ENCODE data around the gene MOGAT3. TPM values are rescaled to one million over a fixed set of nuclear protein-coding genes. Genes with fewer than 3 reads are reported as not detected.

MOGAT3 gene
- total and polyA plus RNA-seq, 4 donors, result 0.12 TPM; not detected in 3

- 73% methylated on average over 15 of the region's 21 CpGs for WGBS (ENCODE audit: insufficient coverage)
- peaks cover 31% of the 10 kb centered on the region for H3K27me3 ChIP-seq (ENCODE audit: control insufficient read depth, insufficient read depth, low read length)
- H3K27ac ChIP-seq (ENCODE audit: low read depth, low read length), result no peak overlapping the region
- H3K4me3 ChIP-seq (ENCODE audit: low read depth, low read length), result no peak overlapping the region
- DNase-seq (ENCODE audit: low read depth in 4 of 6, low spot score in 6 of 6), result no peak
- no peaks in the 10 kb centered on the region for H3K36me3 ChIP-seq (ENCODE audit: control insufficient read depth, insufficient read depth, low read length)
- H3K9me3 ChIP-seq (ENCODE audit: control insufficient read depth, insufficient read depth, low read length), result no peaks in the 10 kb centered on the region
- H3K4me1 ChIP-seq (ENCODE audit: control insufficient read depth, insufficient read depth, low read length), result peaks cover 10% of the 10 kb centered on the region
Observed at GRCh38 chr7:101197991-101198390, 2.8 kb downstream of the MOGAT3 start.

GRCh38 chr7:101195884-101196283 is 5.0 kb downstream of the MOGAT3 start:
- Histone ChIP-seq H3K27ac (ENCODE audit: low read depth, low read length) (no peak overlapping the region), H3K36me3 (ENCODE audit: control insufficient read depth, insufficient read depth, low read length) (no peaks in the 10 kb centered on the region), H3K9me3 (ENCODE audit: control insufficient read depth, insufficient read depth, low read length) (no peaks in the 10 kb centered on the region), H3K4me1 (ENCODE audit: control insufficient read depth, insufficient read depth, low read length) (peaks cover 3% of the 10 kb centered on the region), H3K27me3 (ENCODE audit: control insufficient read depth, insufficient read depth, low read length) (peaks cover 10% of the 10 kb centered on the region), H3K4me3 (ENCODE audit: low read depth, low read length) (no peak overlapping the region)
- 80% methylated on average over 17 of the region's 17 CpGs for WGBS (ENCODE audit: insufficient coverage)
- DNase-seq (ENCODE audit: low read depth in 4 of 6, low spot score in 6 of 6), result no peak

DNA sequence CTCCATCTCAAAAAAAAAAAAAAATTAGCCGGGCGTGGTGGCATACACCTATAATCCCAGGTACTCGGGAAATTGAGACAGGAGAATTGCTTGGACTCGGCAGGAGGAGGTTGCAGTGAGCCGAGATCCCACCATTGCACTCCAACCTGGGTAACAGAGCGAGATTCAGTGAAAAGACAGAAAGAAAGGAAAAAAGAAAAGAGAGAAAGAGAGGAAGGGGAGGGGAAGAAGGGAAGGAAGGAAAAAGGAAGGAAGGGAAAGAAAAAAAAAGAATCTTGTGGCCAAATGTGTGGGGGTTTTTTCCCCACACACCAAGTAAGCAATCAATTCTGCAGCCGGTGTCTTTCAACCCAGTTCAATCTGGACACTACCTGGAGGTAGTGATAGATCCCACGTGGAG is 11.7 kb downstream of the MOGAT3 start:
- no peak overlapping the region for H3K4me3 ChIP-seq (ENCODE audit: low read depth, low read length)
- peaks cover 3% of the 10 kb centered on the region for H3K4me1 ChIP-seq (ENCODE audit: control insufficient read depth, insufficient read depth, low read length)
- H3K9me3 ChIP-seq (ENCODE audit: control insufficient read depth, insufficient read depth, low read length), result no peaks in the 10 kb centered on the region
- 60% methylated on average over 2 of the region's 8 CpGs for WGBS (ENCODE audit: insufficient coverage)
- no peaks in the 10 kb centered on the region for H3K27me3 ChIP-seq (ENCODE audit: control insufficient read depth, insufficient read depth, low read length)
- no peak overlapping the region for H3K27ac ChIP-seq (ENCODE audit: low read depth, low read length)
- H3K36me3 ChIP-seq (ENCODE audit: control insufficient read depth, insufficient read depth, low read length), result no peaks in the 10 kb centered on the region
- no peak for DNase-seq (ENCODE audit: low read depth in 4 of 6, low spot score in 6 of 6)

DNA sequence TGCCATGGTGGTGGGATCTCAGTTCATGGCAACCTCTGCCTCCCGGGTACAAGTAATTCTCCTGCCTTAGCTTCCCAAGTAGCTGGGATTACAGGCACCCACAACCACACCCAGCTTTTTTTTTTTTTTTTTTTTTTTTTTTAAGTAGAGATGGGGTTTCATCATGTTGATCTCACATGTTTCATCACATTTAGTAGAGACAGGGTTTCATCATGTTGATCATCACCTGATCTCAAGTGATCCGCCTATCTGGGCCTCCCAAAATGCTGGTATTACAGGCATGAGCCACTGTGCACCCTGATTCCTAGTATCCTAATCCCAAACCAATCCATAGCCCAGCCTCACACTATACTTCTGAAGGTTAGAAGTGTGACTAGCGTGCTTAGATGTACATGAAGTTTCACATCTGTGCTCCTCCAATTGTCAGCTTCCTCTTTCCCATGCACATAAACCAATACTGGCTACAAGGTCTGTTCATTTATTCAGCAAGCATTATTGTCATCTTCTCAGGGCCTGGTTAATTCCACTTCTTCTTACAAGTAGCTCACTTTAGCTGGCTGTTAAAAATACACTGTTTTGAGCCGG is 13.9 kb downstream of the MOGAT3 start:
- Histone ChIP-seq H3K27ac (ENCODE audit: low read depth, low read length) (no peak overlapping the region), H3K27me3 (ENCODE audit: control insufficient read depth, insufficient read depth, low read length) (no peaks in the 10 kb centered on the region), H3K4me3 (ENCODE audit: low read depth, low read length) (no peak overlapping the region), H3K36me3 (ENCODE audit: control insufficient read depth, insufficient read depth, low read length) (no peaks in the 10 kb centered on the region), H3K9me3 (ENCODE audit: control insufficient read depth, insufficient read depth, low read length) (no peaks in the 10 kb centered on the region), H3K4me1 (ENCODE audit: control insufficient read depth, insufficient read depth, low read length) (peaks cover 6% of the 10 kb centered on the region)
- DNase-seq (ENCODE audit: low read depth in 4 of 6, low spot score in 6 of 6), result no peak
- 100% methylated on average over 1 of the region's 4 CpGs for WGBS (ENCODE audit: insufficient coverage)

DNA sequence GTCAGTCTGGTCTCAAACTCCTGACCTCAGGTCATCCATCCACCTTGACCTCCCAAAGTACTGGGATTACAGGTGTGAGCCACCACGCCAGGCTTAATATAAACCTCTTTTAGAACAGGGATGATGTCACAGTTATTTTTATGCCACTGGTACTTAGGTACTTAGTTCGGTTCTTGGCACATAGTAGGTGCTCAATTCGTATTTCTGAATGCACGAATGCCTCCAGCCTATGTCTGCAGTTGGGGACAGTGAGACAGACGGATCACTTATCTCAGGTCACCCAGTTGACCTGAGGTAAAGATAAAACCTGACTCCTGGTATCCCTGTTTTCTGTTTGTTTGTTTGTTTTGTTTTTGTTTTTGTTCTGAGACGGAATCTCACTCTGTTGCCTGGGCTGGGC is 14.6 kb downstream of the MOGAT3 start:
- Histone ChIP-seq H3K27me3 (ENCODE audit: control insufficient read depth, insufficient read depth, low read length) (peaks cover 3% of the 10 kb centered on the region), H3K9me3 (ENCODE audit: control insufficient read depth, insufficient read depth, low read length) (no peaks in the 10 kb centered on the region), H3K4me1 (ENCODE audit: control insufficient read depth, insufficient read depth, low read length) (peaks cover 6% of the 10 kb centered on the region), H3K36me3 (ENCODE audit: control insufficient read depth, insufficient read depth, low read length) (no peaks in the 10 kb centered on the region), H3K27ac (ENCODE audit: low read depth, low read length) (no peak overlapping the region), H3K4me3 (ENCODE audit: low read depth, low read length) (no peak overlapping the region)
- WGBS (ENCODE audit: insufficient coverage), result 81% methylated on average over 6 of the region's 6 CpGs
- DNase-seq (ENCODE audit: low read depth in 4 of 6, low spot score in 6 of 6), result no peak

DNA sequence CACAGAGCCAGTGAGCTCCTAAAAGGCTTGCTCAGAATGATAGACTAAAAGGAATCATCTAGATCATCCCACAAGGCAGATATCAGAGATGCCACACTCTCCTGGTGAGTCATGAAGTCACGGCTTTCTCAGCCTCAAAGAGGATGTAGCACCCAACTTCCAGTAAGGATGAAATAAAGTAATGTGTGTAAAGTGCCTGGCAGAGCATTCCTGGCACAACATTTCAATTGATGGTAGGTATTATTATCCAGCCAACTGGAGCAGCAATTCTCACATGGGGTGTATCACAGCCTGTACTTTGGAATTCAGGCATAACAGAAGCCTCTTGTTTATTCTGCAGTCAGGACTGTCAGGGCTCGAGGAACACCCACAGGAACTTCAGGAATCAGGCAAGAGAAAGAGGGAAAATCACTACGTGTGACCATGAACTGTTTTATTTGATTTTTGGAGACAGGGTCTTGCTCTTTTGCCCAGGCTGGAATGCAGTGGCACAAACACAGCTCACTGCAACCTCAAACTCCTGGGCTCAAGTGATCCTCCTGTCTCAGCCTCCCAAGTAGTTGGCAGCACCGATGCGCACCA is 15.5 kb downstream of the MOGAT3 start:
- no peaks in the 10 kb centered on the region for H3K36me3 ChIP-seq (ENCODE audit: control insufficient read depth, insufficient read depth, low read length)
- peaks cover 9% of the 10 kb centered on the region for H3K27me3 ChIP-seq (ENCODE audit: control insufficient read depth, insufficient read depth, low read length)
- DNase-seq (ENCODE audit: low read depth in 4 of 6, low spot score in 6 of 6), result no peak
- H3K27ac ChIP-seq (ENCODE audit: low read depth, low read length), result no peak overlapping the region
- WGBS (ENCODE audit: insufficient coverage), result 63% methylated on average over 4 of the region's 5 CpGs
- no peak overlapping the region for H3K4me3 ChIP-seq (ENCODE audit: low read depth, low read length)
- H3K4me1 ChIP-seq (ENCODE audit: control insufficient read depth, insufficient read depth, low read length), result peaks cover 13% of the 10 kb centered on the region
- no peaks in the 10 kb centered on the region for H3K9me3 ChIP-seq (ENCODE audit: control insufficient read depth, insufficient read depth, low read length)

DNA sequence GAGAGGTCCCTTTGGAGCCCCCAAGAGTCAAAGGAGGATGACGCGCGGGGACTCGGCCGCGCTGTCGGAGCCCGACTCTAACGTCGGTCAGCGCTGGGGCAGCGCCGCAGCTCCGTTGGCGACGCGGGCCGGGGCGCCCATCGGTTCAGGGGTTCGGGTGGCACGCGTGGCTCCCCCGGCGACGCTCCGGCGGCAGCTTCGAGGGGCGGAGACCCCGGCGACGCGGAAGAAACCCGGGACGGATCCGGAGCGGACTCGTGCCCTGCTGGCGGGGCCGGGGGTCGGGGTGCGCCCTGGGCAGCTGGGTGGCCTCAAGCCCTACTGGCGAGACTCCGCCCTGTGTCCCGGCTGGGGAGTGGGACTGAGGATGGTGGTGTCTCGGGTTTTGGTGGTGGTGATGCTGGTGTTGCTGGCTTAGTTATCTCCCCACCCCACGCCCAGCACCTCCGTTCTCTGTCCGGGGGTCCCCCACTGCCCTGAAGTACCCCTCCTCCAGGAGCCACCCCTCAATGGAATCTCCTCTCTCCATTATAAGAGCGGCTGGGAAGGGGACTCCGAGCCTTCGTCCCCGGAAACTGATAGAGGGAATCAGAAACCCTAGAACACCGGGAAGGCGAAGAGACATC is 20.6 kb downstream of the MOGAT3 start, which contains the start of gene NAT16:
Gene NAT16 (minus strand): TSS at position 164 of the 626 bp plus-strand sequence. CDS start 5,486 bp downstream, outside the sequence.
- Histone ChIP-seq H3K27me3 (ENCODE audit: control insufficient read depth, insufficient read depth, low read length) (peaks cover 48% of the 10 kb centered on the region), H3K4me3 (ENCODE audit: low read depth, low read length) (peak within 1 kb of the TSS; percentile 35), H3K27ac (ENCODE audit: low read depth, low read length) (no peak within 1 kb of the TSS), H3K36me3 (ENCODE audit: control insufficient read depth, insufficient read depth, low read length) (no peaks in the 10 kb centered on the region), H3K4me1 (ENCODE audit: control insufficient read depth, insufficient read depth, low read length) (peaks cover 26% of the 10 kb centered on the region), H3K9me3 (ENCODE audit: control insufficient read depth, insufficient read depth, low read length) (no peaks in the 10 kb centered on the region)
- DNase-seq (ENCODE audit: low read depth in 4 of 6, low spot score in 6 of 6), result peak in 2 of 6 donors; percentile 62 to 79
- under 1% methylated on average over 42 of the region's 56 CpGs for WGBS (ENCODE audit: insufficient coverage)

- Histone ChIP-seq H3K36me3 (ENCODE audit: control insufficient read depth, insufficient read depth, low read length) (no peaks in the 10 kb centered on the region), H3K4me1 (ENCODE audit: control insufficient read depth, insufficient read depth, low read length) (peaks cover 26% of the 10 kb centered on the region), H3K4me3 (ENCODE audit: low read depth, low read length) (peak overlapping the region; percentile 35), H3K27ac (ENCODE audit: low read depth, low read length) (no peak overlapping the region), H3K9me3 (ENCODE audit: control insufficient read depth, insufficient read depth, low read length) (no peaks in the 10 kb centered on the region), H3K27me3 (ENCODE audit: control insufficient read depth, insufficient read depth, low read length) (peaks cover 54% of the 10 kb centered on the region)
- DNase-seq (ENCODE audit: low read depth in 4 of 6, low spot score in 6 of 6), result peak in 1 of 6 donors; percentile 61
- WGBS (ENCODE audit: insufficient coverage), result 1% methylated on average over 27 of the region's 27 CpGs
Observed at GRCh38 chr7:101179713-101180112, 21.1 kb downstream of the MOGAT3 start.

DNA sequence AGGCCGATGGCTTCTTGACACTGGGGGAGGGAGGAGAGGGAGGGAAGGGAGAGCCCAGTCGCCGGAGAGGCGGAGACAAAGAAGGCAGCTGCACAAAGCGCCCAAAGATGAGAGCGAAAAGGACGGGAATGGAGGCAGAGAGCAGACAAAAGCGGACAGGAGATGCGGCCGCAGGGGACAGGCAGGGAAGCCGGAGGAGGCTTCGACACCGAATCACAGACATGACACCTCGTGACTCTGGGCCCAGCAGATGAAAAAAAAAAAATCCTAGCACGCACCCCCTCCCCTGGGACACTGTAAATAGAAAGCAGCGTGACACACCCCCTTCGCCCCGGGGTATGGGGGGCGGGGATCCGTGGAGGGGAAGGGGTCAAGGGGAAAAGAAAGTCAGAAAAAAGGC is 21.7 kb downstream of the MOGAT3 start:
- Histone ChIP-seq H3K9me3 (ENCODE audit: control insufficient read depth, insufficient read depth, low read length) (no peaks in the 10 kb centered on the region), H3K27ac (ENCODE audit: low read depth, low read length) (no peak overlapping the region), H3K36me3 (ENCODE audit: control insufficient read depth, insufficient read depth, low read length) (peaks cover 5% of the 10 kb centered on the region), H3K4me3 (ENCODE audit: low read depth, low read length) (peak overlapping the region; percentile 27), H3K27me3 (ENCODE audit: control insufficient read depth, insufficient read depth, low read length) (peaks cover 60% of the 10 kb centered on the region), H3K4me1 (ENCODE audit: control insufficient read depth, insufficient read depth, low read length) (peaks cover 30% of the 10 kb centered on the region)
- WGBS (ENCODE audit: insufficient coverage), result under 1% methylated on average over 12 of the region's 20 CpGs
- peak in 2 of 6 donors; percentile 68 to 86 for DNase-seq (ENCODE audit: low read depth in 4 of 6, low spot score in 6 of 6)

DNA sequence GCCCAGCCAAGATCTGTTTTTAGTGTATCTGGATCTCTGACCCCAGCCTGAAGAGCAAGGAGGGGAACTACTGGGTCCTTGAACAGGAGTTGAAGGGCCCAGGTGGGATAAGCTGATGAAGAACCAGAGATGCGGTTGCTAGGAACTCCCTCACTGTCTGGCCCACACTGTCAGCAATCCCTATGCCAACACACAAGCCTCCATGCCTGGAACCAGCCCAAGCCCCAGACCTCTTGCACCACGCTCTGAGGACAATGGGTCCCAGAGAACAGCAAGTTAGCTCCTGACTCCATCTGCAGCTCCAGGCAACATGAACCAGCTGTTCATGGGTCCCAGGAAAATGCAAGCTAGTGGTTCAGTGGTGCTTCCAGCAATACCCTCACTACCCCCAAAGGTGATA is 23.2 kb downstream of the MOGAT3 start:
- 22% methylated on average over 1 of the region's 2 CpGs for WGBS (ENCODE audit: insufficient coverage)
- Histone ChIP-seq H3K27me3 (ENCODE audit: control insufficient read depth, insufficient read depth, low read length) (peaks cover 74% of the 10 kb centered on the region), H3K4me1 (ENCODE audit: control insufficient read depth, insufficient read depth, low read length) (peaks cover 41% of the 10 kb centered on the region), H3K4me3 (ENCODE audit: low read depth, low read length) (no peak overlapping the region), H3K9me3 (ENCODE audit: control insufficient read depth, insufficient read depth, low read length) (no peaks in the 10 kb centered on the region), H3K36me3 (ENCODE audit: control insufficient read depth, insufficient read depth, low read length) (peaks cover 19% of the 10 kb centered on the region), H3K27ac (ENCODE audit: low read depth, low read length) (no peak overlapping the region)
- no peak for DNase-seq (ENCODE audit: low read depth in 4 of 6, low spot score in 6 of 6)

Measured in spinal cord (tissue), 10 donors.